Nephron progenitor cell (in vitro differentiated cells): ENCODE results near the gene ASB13.
A peak's percentile ranks its signal among the peaks of the same experiment; 100 is the strongest.

Experiments used
- DNase-seq: peaks from one replicate; pipeline ENCODE4 v3.0.0; 2021
- H3K27ac Mint-ChIP-seq: 2 replicates; pipeline ENCODE4 v1.8.0; 2021; ENCODE audit warnings: mild to moderate bottlenecking, moderate library complexity, mixed read lengths
- H3K27me3 Mint-ChIP-seq: 2 replicates; pipeline ENCODE4 v1.8.0; 2021; ENCODE audit warnings: mild to moderate bottlenecking, low read depth, mixed read lengths; ENCODE audit not compliant: poor library complexity
- H3K36me3 Mint-ChIP-seq: 2 replicates; pipeline ENCODE4 v1.8.0; 2021; ENCODE audit warnings: low read depth, mixed read lengths
- H3K4me1 Mint-ChIP-seq: 2 replicates; pipeline ENCODE4 v1.8.0; 2021; ENCODE audit warnings: mixed read lengths
- H3K4me3 Mint-ChIP-seq: 2 replicates; pipeline ENCODE4 v1.8.0; 2021; ENCODE audit warnings: mild to moderate bottlenecking, moderate library complexity, mixed read lengths
- H3K9me3 Mint-ChIP-seq: 2 replicates; pipeline ENCODE4 v1.8.0; 2021; ENCODE audit warnings: mild to moderate bottlenecking, moderate library complexity, mixed read lengths
- CTCF ChIP-seq: fragments of 200-600 bp; sonication (generic); IDR thresholded peaks from 2 replicates; pipeline ENCODE4 v1.5.0; 2021; ENCODE audit warnings: antibody characterized with exemption

The ASB13 gene

GRCh38 chr10:5592070-5592469 lies 74.3 kb downstream of the ASB13 start:
- no peaks in the 10 kb centered on the region for H3K36me3 Mint-ChIP-seq
- H3K27ac Mint-ChIP-seq: peak overlapping the region; percentile 49
- H3K9me3 Mint-ChIP-seq: no peaks in the 10 kb centered on the region
- H3K27me3 Mint-ChIP-seq: peaks cover 12% of the 10 kb centered on the region
- TF ChIP-seq CTCF: no peak
- no peak for DNase-seq
- H3K4me3 Mint-ChIP-seq: no peak overlapping the region
- H3K4me1 Mint-ChIP-seq: peaks cover 98% of the 10 kb centered on the region

GRCh38 chr10:5591336-5591824 lies 75.0 kb downstream of the ASB13 start:
- Mint-ChIP-seq H3K36me3 (no peaks in the 10 kb centered on the region), H3K27ac (no peak overlapping the region), H3K4me3 (no peak overlapping the region), H3K9me3 (no peaks in the 10 kb centered on the region), H3K4me1 (peaks cover 98% of the 10 kb centered on the region), H3K27me3 (peaks cover 12% of the 10 kb centered on the region)
- DNase-seq: no peak
- no peak for TF ChIP-seq CTCF

- no peaks in the 10 kb centered on the region for H3K9me3 Mint-ChIP-seq
- no peaks in the 10 kb centered on the region for H3K36me3 Mint-ChIP-seq
- peak overlapping the region; percentile 22 for H3K27ac Mint-ChIP-seq
- no peak for DNase-seq
- H3K4me3 Mint-ChIP-seq: peak overlapping the region; percentile 4
- peaks cover 96% of the 10 kb centered on the region for H3K4me1 Mint-ChIP-seq
- TF ChIP-seq CTCF: no peak
- H3K27me3 Mint-ChIP-seq: peaks cover 12% of the 10 kb centered on the region
These were observed 75.6 kb downstream of the ASB13 start for GRCh38 chr10:5590816-5591215.

GRCh38 chr10:5589661-5590511 lies 76.5 kb downstream of the ASB13 start:
- DNase-seq: no peak
- TF ChIP-seq CTCF: no peak
- H3K9me3 Mint-ChIP-seq: no peaks in the 10 kb centered on the region
- H3K27ac Mint-ChIP-seq: peak overlapping the region; percentile 31
- H3K4me1 Mint-ChIP-seq: peaks cover 92% of the 10 kb centered on the region
- no peak overlapping the region for H3K4me3 Mint-ChIP-seq
- no peaks in the 10 kb centered on the region for H3K36me3 Mint-ChIP-seq
- peaks cover 7% of the 10 kb centered on the region for H3K27me3 Mint-ChIP-seq

GRCh38 chr10:5589011-5589660 lies 77.3 kb downstream of the ASB13 start:
- peaks cover 86% of the 10 kb centered on the region for H3K4me1 Mint-ChIP-seq
- no peaks in the 10 kb centered on the region for H3K36me3 Mint-ChIP-seq
- no peak for DNase-seq
- no peak overlapping the region for H3K4me3 Mint-ChIP-seq
- H3K27ac Mint-ChIP-seq: no peak overlapping the region
- no peaks in the 10 kb centered on the region for H3K9me3 Mint-ChIP-seq
- peaks cover 7% of the 10 kb centered on the region for H3K27me3 Mint-ChIP-seq
- TF ChIP-seq CTCF: no peak
